ENCODE measurements around the gene NSMCE3. TPM values are rescaled to one million over a fixed set of nuclear protein-coding genes. Genes with fewer than 3 reads are reported as not detected.

The NSMCE3 gene
- total and polyA plus RNA-seq, 2 donors = 9.5 to 10.9 TPM

GRCh38 chr15:29216955-29217354, 52.7 kb downstream of the NSMCE3 start:
- DNase-seq (ENCODE audit: low read depth in 6 of 9, low spot score in 9 of 9) = no peak
- Histone ChIP-seq H3K4me1 (ENCODE audit: control insufficient read depth in 2 of 2, insufficient read depth in 2 of 2, low read length in 2 of 2) (no peaks in the 10 kb centered on the region), H3K36me3 (ENCODE audit: control insufficient read depth in 2 of 2, insufficient read depth in 2 of 2, low read length in 1 of 2) (no peaks in the 10 kb centered on the region)

More at GRCh38 chr15:29216955-29217354, 52.7 kb downstream of the NSMCE3 start:
- Histone ChIP-seq H3K27ac (ENCODE audit: low read depth in 1 of 2, low read length in 1 of 2) (no peak overlapping the region), H3K27me3 (ENCODE audit: control insufficient read depth in 2 of 2, insufficient read depth in 1 of 2, low read length in 1 of 2) (no peaks in the 10 kb centered on the region), H3K9me3 (ENCODE audit: control insufficient read depth in 2 of 2, insufficient read depth in 1 of 2, low read length in 1 of 2) (no peaks in the 10 kb centered on the region), H3K4me3 (ENCODE audit: low read length in 2 of 2) (no peak overlapping the region)
- 63% methylated on average over 3 of the region's 3 CpGs for WGBS

Data from thymus (tissue), 11 donors.